AG04450 (cell line): ENCODE results near the gene TRAF6. TPM values are rescaled to one million over a fixed set of nuclear protein-coding genes. Genes with fewer than 3 reads are reported as not detected.
"Not testable (repeated sequence)": the region's sequence is repeated elsewhere in the genome, so short reads cannot be mapped to it uniquely, and the experiment has no call there.

Source experiments
- CTCF ChIA-PET: fragments of 300-600, 350-600 bp; formaldehyde crosslinking; extraction: SDS; loops from one replicate; lab custom pipeline; 2022; ENCODE audit warnings: antibody characterized with exemption, inconsistent platforms; lab: Charles Lee
- POLR2A ChIA-PET: fragments of 350-600 bp; formaldehyde crosslinking; extraction: SDS; loops from one replicate; lab custom pipeline; 2021; ENCODE audit warnings: antibody characterized with exemption, inconsistent platforms; lab: Yijun Ruan, JAX
- DNase-seq: peaks from one replicate; pipeline ENCODE4 v3.0.0-alpha.2; 2011; ENCODE audit warnings: low read depth, low spot score
- H3K27ac ChIP-seq: one replicate; pipeline ENCODE4 v1.5.1; 2012; ENCODE audit warnings: low read depth, low read length, control low read depth
- H3K27me3 ChIP-seq: one replicate; pipeline ENCODE4 v1.6.0; 2012; ENCODE audit warnings: low read length; ENCODE audit not compliant: control insufficient read depth, insufficient read depth
- H3K4me3 ChIP-seq: 2 replicates; pipeline ENCODE4 v1.5.1; 2011; ENCODE audit warnings: mild to moderate bottlenecking, low read depth, low read length, control low read depth
- H3K9me3 ChIP-seq: 2 replicates; pipeline ENCODE4 v1.5.1; 2012; ENCODE audit warnings: low read length; ENCODE audit not compliant: control insufficient read depth, insufficient read depth
- CTCF ChIP-seq: IDR thresholded peaks from 2 replicates; pipeline ENCODE4 v1.5.1; 2011; ENCODE audit warnings: low read depth, low read length, control low read depth, inconsistent platforms
- polyA plus RNA-seq: library from polyadenylated mRNA; depleted of rRNA; stranded (reverse); fragments of >200 nt; gene quantifications from 2 replicates; pipeline ENCODE4 v1.2.3, GENCODE V29; 2011

The TRAF6 gene
- polyA plus RNA-seq, 1 experiment: 10.0 TPM

GRCh38 chr11:36487619-36488018 lies 22.5 kb downstream of the TRAF6 start:
- Histone ChIP-seq H3K27ac (no peak overlapping the region), H3K9me3 (no peaks in the 10 kb centered on the region), H3K27me3 (no peaks in the 10 kb centered on the region), H3K4me3 (no peak overlapping the region)
- DNase-seq: no peak
- ChIA-PET CTCF (interaction anchor here (2.6 kb wide), 1 partner anchor 8 kb away, joined by 16 read pairs; no protein-coding TSS in a partner anchor), POLR2A (no interaction called here)
- no peak for TF ChIP-seq CTCF

- Histone ChIP-seq H3K27me3 (no peaks in the 10 kb centered on the region), H3K9me3 (no peaks in the 10 kb centered on the region), H3K27ac (no peak overlapping the region), H3K4me3 (no peak overlapping the region)
- no peak for DNase-seq
- TF ChIP-seq CTCF: no peak
- CTCF ChIA-PET: interaction anchor here (1.3 kb wide), 1 partner anchor 8 kb away, joined by 11 read pairs; no protein-coding TSS in a partner anchor
- POLR2A ChIA-PET: no interaction called here
Observed at GRCh38 chr11:36485298-36486002, 24.6 kb downstream of the TRAF6 start.

- H3K9me3 ChIP-seq, H3K27ac ChIP-seq, H3K27me3 ChIP-seq, DNase-seq, H3K4me3 ChIP-seq, POLR2A ChIA-PET: not testable (repeated sequence)
- CTCF ChIA-PET: interaction anchor here (0.6 kb wide), 1 partner anchor 18 kb away, joined by 4 read pairs; no protein-coding TSS in a partner anchor
Observed at GRCh38 chr11:36483042-36483441, 27.0 kb downstream of the TRAF6 start.

GRCh38 chr11:36480833-36481232 lies 29.2 kb downstream of the TRAF6 start:
- ChIA-PET CTCF (interaction anchor here (0.6 to 5.8 kb wide), 7 partner anchors 11 to 213 kb away, joined by 3 to 279 read pairs (median 19); partner anchors contain the start of genes COMMD9 and PRR5L), POLR2A (no interaction called here)
- no peak overlapping the region for H3K27ac ChIP-seq
- H3K27me3 ChIP-seq: no peaks in the 10 kb centered on the region
- DNase-seq: no peak
- TF ChIP-seq CTCF: no peak
- H3K4me3 ChIP-seq: no peak overlapping the region
- H3K9me3 ChIP-seq: no peaks in the 10 kb centered on the region

GRCh38 chr11:36478700-36479329 lies 31.3 kb downstream of the TRAF6 start:
- DNase-seq: no peak
- ChIA-PET POLR2A (interaction anchor here (1.3 kb wide), 1 partner anchor 23 kb away, joined by 3 read pairs; no protein-coding TSS in a partner anchor), CTCF (interaction anchor here (0.6 to 5.8 kb wide), 55 partner anchors 8 to 657 kb away, joined by 3 to 279 read pairs (median 4); partner anchors contain the start of genes COMMD9 and PRR5L)
- no peak overlapping the region for H3K27ac ChIP-seq
- H3K27me3 ChIP-seq: no peaks in the 10 kb centered on the region
- peak; percentile 77 for TF ChIP-seq CTCF
- H3K4me3 ChIP-seq: no peak overlapping the region
- no peaks in the 10 kb centered on the region for H3K9me3 ChIP-seq
